ENCODE results near the gene QARS1. TPM values are rescaled to one million over a fixed set of nuclear protein-coding genes. Genes with fewer than 3 reads are reported as not detected.

The QARS1 gene
- total RNA-seq = 258 and 390 TPM in 2 replicates

DNA sequence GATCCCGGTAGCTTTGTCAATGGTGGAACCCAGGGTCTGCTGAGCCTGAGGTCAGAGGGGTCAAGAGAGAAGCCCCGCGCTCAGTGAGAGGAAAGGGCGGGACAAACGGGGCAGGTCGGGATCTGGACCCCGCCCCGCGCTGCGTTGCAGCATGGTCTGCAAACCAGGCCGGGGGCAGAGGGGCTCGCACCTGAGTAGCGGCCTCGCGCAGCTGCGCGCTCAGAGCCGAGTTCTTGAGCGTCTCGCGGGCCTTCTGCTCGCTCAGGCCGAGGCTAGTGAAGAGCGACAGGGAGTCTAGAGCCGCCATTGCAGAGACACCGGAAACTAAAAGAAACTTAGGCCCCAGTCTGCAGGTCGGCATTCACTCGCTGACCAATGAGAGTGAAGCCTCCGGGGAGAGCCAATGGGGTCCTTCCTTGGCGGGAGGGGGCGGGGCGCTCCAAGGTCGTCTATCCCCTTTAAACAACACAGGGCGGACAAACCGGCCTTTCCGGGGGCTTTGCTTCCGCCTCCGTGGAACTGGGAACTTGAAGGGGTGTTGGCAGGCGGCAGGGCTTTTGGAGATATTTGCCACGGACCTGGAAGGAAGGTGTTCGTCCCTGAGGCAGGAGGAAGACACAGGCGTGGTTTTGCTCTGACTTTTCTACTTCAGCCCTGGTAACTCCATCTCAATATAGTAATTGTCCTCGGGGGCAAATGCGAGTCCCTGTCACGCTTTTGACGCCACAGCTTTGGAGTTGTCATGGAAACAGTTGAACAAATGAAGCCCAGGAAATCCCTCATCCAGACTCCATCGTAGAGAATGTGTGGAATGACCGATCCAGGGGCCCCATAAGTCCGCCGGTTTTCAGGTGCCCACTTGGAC, at the start of gene QARS1:
TSS of gene QARS1 (minus strand) at position 331 of the 865 bp plus-strand sequence. CDS start at position 307, 24 bp downstream.

DNA sequence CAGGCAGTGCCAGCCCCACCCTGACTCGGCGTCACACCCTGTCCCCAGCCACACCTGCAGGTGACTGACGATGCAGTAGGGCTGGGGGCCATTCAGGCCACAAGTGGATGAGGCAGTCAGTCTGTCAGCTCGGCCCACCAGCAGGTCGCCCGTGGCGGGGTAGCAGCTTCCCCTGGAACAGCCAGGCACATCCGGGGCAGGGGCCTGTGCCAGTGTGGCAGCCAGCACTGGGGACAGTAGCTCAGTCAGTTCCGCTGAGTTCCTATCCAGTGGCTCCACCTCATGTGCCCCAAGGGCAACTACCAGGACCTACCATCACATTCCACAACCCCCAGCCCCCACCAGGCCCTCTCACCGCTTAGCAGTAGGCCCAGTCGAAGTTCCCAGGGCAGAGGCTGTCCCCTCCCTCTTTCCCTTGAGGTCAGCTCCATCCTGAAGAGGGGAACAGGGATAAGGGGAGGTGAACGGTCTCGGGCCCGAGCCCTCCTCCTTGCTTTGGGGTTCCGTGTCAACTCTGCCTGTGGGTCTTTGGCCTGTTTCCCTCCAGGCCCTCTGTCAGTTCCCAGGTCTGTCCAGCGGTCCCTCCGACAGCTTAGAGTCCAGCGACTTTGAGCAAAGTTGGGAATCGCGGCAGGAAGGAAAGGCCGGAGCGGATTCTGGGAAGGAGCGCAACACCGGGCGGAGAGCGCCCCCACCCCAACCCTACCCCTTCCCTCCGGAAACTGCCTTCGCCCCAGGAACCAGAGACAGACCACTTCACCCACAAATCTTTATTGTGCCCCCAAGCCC, 28.1 kb upstream of the QARS1 start, which contains the start of gene LAMB2:
TSS of gene LAMB2 (minus strand) at position 614 of the 789 bp plus-strand sequence. CDS start at position 431, 183 bp downstream.

DNA sequence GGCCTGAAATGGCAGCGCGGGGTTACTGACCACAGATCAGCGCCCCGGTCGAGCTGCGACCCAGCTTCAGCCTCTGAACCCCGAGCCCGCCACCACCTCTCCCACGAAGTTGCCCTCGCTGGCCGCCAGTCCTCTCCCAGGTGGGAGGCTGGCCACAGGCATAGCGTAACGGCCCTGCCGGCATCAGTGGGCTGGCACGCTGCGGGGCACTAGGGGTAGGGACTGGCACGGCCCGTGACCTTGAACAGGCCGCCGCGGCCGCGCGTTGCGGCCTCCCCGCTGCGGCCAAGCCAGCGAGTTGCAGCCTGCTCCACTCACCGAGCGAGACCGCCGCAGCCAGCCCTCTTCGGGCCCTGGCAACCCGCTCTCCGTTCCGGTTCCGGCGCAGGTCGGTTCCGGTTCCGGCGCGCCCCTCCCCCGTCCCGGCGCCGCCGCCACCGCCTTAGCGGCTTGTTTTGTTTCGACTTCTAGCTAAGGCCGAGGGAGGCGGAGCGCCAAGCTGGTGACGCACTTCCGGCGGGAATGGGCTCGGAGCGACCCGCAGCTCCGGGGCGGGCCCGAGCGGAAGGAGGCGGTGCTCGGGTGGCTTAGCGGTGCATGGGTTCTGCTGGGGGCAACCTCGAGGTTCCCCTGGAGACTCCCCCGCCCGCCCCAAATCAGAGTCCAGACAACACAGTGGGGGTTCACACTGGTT, 16.0 kb upstream of the QARS1 start, which contains the start of gene USP19:
TSS of gene USP19 (minus strand) at position 386 of the 694 bp plus-strand sequence. CDS start 1,678 bp downstream, outside the sequence.

DNA sequence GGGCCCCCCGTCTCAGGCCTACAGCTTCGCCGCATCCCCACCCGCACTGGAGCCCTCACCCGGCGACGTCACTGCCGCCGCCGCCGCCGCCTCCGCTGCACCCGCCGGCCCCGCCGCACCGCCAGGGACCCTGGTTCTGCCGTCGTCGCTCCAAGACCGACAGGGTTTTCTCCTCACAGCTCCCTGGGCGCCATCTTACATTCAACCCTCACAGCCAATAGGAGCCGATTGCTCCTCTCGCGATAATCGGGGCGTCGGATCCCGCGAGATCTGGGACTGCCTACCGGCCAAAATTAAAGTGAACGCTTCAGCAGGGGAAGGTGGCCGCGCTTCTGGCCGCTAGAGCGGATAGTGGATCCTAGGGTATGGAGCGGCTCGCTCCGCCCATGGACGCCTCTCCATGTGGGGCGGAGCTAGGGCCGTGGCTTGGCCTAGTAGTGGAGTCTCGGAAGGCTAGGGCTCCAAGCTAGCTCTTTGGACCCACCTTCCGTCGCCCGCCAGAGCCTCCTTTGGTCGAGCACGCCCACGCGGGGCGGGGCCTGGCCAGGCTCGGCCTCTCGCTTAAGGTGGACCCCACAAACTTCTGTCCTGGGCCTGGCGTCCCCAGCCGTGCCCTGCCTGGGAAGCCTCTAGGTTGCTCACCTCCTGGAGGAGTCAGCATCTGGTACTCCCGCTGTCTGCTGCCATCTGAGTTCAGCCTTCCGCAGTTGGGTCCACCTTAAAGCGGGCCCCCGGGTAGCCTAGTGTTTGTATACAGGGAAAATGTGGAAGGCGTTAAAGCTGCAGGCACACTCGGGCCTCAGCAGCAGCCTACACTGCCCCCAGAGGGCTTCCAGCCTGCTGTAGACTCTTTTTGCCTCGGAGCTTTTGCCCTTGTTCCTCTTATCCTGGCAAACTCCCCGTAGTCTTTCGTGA, 10.4 kb downstream of the QARS1 start, which contains the start of gene QRICH1:
TSS of gene QRICH1 (minus strand) at position 219 of the 915 bp plus-strand sequence. CDS start 17,054 bp downstream, outside the sequence.

Other genes with a start within 250 kb of the QARS1 start
- gene SLC25A20, start 205.9 kb downstream of the QARS1 start, total RNA-seq = 9.0 and 16.6 TPM in 2 replicates
- gene ARIH2, start 185.9 kb downstream of the QARS1 start, total RNA-seq = 48.7 and 60.4 TPM in 2 replicates
- gene P4HTM, start 114.5 kb downstream of the QARS1 start, total RNA-seq = 26.0 and 31.7 TPM in 2 replicates
- 46.0 and 56.7 TPM in 2 replicates for gene WDR6, start 97.4 kb downstream of the QARS1 start, total RNA-seq
- 41.2 and 61.9 TPM in 2 replicates for gene DALRD3, start 86.2 kb downstream of the QARS1 start, total RNA-seq
- gene NDUFAF3, start 82.6 kb downstream of the QARS1 start, total RNA-seq = 137 and 176 TPM in 2 replicates
- 237 and 483 TPM in 2 replicates for gene IMPDH2, start 75.4 kb downstream of the QARS1 start, total RNA-seq
- gene QRICH1, start 10.7 kb downstream of the QARS1 start, total RNA-seq = 54.1 and 73.8 TPM in 2 replicates
- 33.5 and 46.2 TPM in 2 replicates for gene USP19, start 16.1 kb upstream of the QARS1 start, total RNA-seq
- 310 and 441 TPM in 2 replicates for gene LAMB2, start 28.3 kb upstream of the QARS1 start, total RNA-seq
- 25.8 and 35.9 TPM in 2 replicates for gene CCDC71, start 61.6 kb upstream of the QARS1 start, total RNA-seq
- gene KLHDC8B, start 66.8 kb upstream of the QARS1 start, total RNA-seq = 23.7 and 45.9 TPM in 2 replicates
- 0.60 and 0.82 TPM in 2 replicates for gene C3orf62, start 172.5 kb upstream of the QARS1 start, total RNA-seq
- gene USP4, start 235.3 kb upstream of the QARS1 start, total RNA-seq = 6.2 and 8.5 TPM in 2 replicates

Measured in pericardium fibroblast (primary cell).